H9 (cell line): ENCODE measurements around the gene RNF220. TPM values are rescaled to one million over a fixed set of nuclear protein-coding genes. Genes with fewer than 3 reads are reported as not detected.

Experiments used
- DNase-seq: peaks from one replicate; pipeline ENCODE4 v3.0.0-alpha.2; 2017
- H2AFZ ChIP-seq: one replicate; pipeline ENCODE4 v1.6.1; 2013; ENCODE audit warnings: mild to moderate bottlenecking, low read length, control low read depth, moderate library complexity
- H2AK5ac ChIP-seq: 2 replicates; pipeline ENCODE4 v1.6.1; 2013; ENCODE audit warnings: low read length, control low read depth, mixed read lengths; ENCODE audit not compliant: insufficient read length
- H2BK120ac ChIP-seq: one replicate; pipeline ENCODE4 v1.6.1; 2013; ENCODE audit warnings: low read depth, mild to moderate bottlenecking, low read length, control low read depth, inconsistent platforms; ENCODE audit not compliant: poor library complexity, severe bottlenecking
- H2BK12ac ChIP-seq: 2 replicates; pipeline ENCODE4 v1.6.1; 2013; ENCODE audit warnings: low read length, control low read depth, mixed read lengths, low read depth; ENCODE audit not compliant: insufficient read length
- H2BK15ac ChIP-seq: 2 replicates; pipeline ENCODE4 v1.6.1; 2013; ENCODE audit warnings: low read depth, low read length, control low read depth
- H2BK20ac ChIP-seq: one replicate; pipeline ENCODE4 v1.6.1; 2013; ENCODE audit warnings: low read depth, mild to moderate bottlenecking, low read length, control low read depth, inconsistent platforms; ENCODE audit not compliant: poor library complexity, severe bottlenecking
- H2BK5ac ChIP-seq: 2 replicates; pipeline ENCODE4 v1.6.1; 2013; ENCODE audit warnings: low read length, control low read depth, mixed read lengths; ENCODE audit not compliant: insufficient read length
- H3K14ac ChIP-seq: 2 replicates; pipeline ENCODE4 v1.6.1; 2013; ENCODE audit warnings: low read length, control low read depth; ENCODE audit not compliant: insufficient read depth
- H3K18ac ChIP-seq: 2 replicates; pipeline ENCODE4 v1.6.1; 2013; ENCODE audit warnings: low read depth, mild to moderate bottlenecking, mixed read lengths, low read length, control low read depth; ENCODE audit not compliant: insufficient read length
- H3K23ac ChIP-seq: 2 replicates; pipeline ENCODE4 v1.6.1; 2013; ENCODE audit warnings: low read length, control low read depth, mixed read lengths, low read depth; ENCODE audit not compliant: insufficient read length
- H3K23me2 ChIP-seq: 2 replicates; pipeline ENCODE4 v1.6.1; 2013; ENCODE audit warnings: low read depth, mild to moderate bottlenecking, mixed read lengths, low read length, control low read depth; ENCODE audit not compliant: insufficient read length, poor library complexity, severe bottlenecking
- H3K27ac ChIP-seq: 2 replicates; pipeline ENCODE4 v1.5.1; 2013; ENCODE audit warnings: low read length, control low read depth, mixed read lengths, low read depth; ENCODE audit not compliant: insufficient read length
- H3K27me3 ChIP-seq: 2 replicates; pipeline ENCODE4 v1.6.1; 2013; ENCODE audit warnings: low read length, control low read depth, inconsistent platforms; ENCODE audit not compliant: insufficient read depth
- H3K4ac ChIP-seq: 2 replicates; pipeline ENCODE4 v1.6.1; 2013; ENCODE audit warnings: low read depth, mild to moderate bottlenecking, control low read depth, inconsistent platforms, low read length, moderate library complexity
- H3K4me1 ChIP-seq: 2 replicates; pipeline ENCODE4 v1.6.1; 2013; ENCODE audit warnings: low read length, control low read depth, inconsistent platforms; ENCODE audit not compliant: insufficient read depth
- H3K4me2 ChIP-seq: 2 replicates; pipeline ENCODE4 v1.6.1; 2013; ENCODE audit warnings: low read length, control low read depth, mixed read lengths; ENCODE audit not compliant: insufficient read length, insufficient read depth
- H3K56ac ChIP-seq: 2 replicates; pipeline ENCODE4 v1.6.1; 2013; ENCODE audit warnings: low read depth, mild to moderate bottlenecking, mixed read lengths, low read length, control low read depth; ENCODE audit not compliant: insufficient read length
- H3K79me1 ChIP-seq: 2 replicates; pipeline ENCODE4 v1.6.1; 2013; ENCODE audit warnings: low read depth, mild to moderate bottlenecking, moderate library complexity, low read length, control low read depth, inconsistent platforms; ENCODE audit not compliant: insufficient read depth, poor library complexity, severe bottlenecking
- H3K79me2 ChIP-seq: 2 replicates; pipeline ENCODE4 v1.6.1; 2013; ENCODE audit warnings: low read length, control low read depth, inconsistent platforms; ENCODE audit not compliant: insufficient read depth
- H3K9ac ChIP-seq: 2 replicates; pipeline ENCODE4 v1.6.1; 2013; ENCODE audit warnings: low read length, control low read depth, mixed read lengths; ENCODE audit not compliant: insufficient read length; ENCODE audit errors: extremely low read depth
- H3K9me3 ChIP-seq: one replicate; pipeline ENCODE4 v1.6.1; 2013; ENCODE audit warnings: low read depth, low read length, inconsistent platforms; ENCODE audit not compliant: control insufficient read depth
- H3T11ph ChIP-seq: one replicate; pipeline ENCODE4 v1.6.1; 2013; ENCODE audit warnings: mild to moderate bottlenecking, low read length, control low read depth, inconsistent platforms
- H4K20me1 ChIP-seq: one replicate; pipeline ENCODE4 v1.6.1; 2013; ENCODE audit not compliant: control insufficient read depth, insufficient read length, insufficient read depth
- H4K5ac ChIP-seq: 2 replicates; pipeline ENCODE4 v1.6.1; 2013; ENCODE audit warnings: low read depth, mild to moderate bottlenecking, mixed read lengths, low read length, control low read depth; ENCODE audit not compliant: insufficient read length
- H4K8ac ChIP-seq: replicated peaks from 2 replicates; pipeline ENCODE4 v1.6.1; 2013; ENCODE audit warnings: low read length, control low read depth, mixed read lengths, low read depth; ENCODE audit not compliant: insufficient read length
- H4K91ac ChIP-seq: 2 replicates; pipeline ENCODE4 v1.6.1; 2013; ENCODE audit warnings: low read depth, mild to moderate bottlenecking, moderate library complexity, mixed read lengths, low read length, control low read depth; ENCODE audit not compliant: insufficient read length
- H3K27ac Mint-ChIP-seq, 3 experiments: 2 replicates in 2 of 3; 3 replicates in 1 of 3; pipeline ENCODE4 v1.8.0; 2020 to 2021; ENCODE audit warnings: mixed read lengths in 3 of 3, mild to moderate bottlenecking in 1 of 3, moderate library complexity in 1 of 3
- H3K27me3 Mint-ChIP-seq: 2 replicates; pipeline ENCODE4 v1.8.0; 2021; ENCODE audit warnings: low read depth, mild to moderate bottlenecking, moderate library complexity, mixed read lengths
- H3K36me3 Mint-ChIP-seq, 3 experiments: 2 replicates in 2 of 3; 3 replicates in 1 of 3; pipeline ENCODE4 v1.8.0; 2020 to 2021; ENCODE audit warnings: low read depth in 3 of 3, mixed read lengths in 3 of 3; ENCODE audit not compliant: insufficient read depth in 1 of 3
- H3K4me1 Mint-ChIP-seq, 2 experiments: 2 replicates each; pipeline ENCODE4 v1.8.0; 2020; ENCODE audit warnings: mixed read lengths in 2 of 2
- H3K4me3 Mint-ChIP-seq, 2 experiments: 2 replicates in 1 of 2; 3 replicates in 1 of 2; pipeline ENCODE4 v1.8.0; 2020 to 2021; ENCODE audit warnings: mild to moderate bottlenecking in 2 of 2, mixed read lengths in 2 of 2, moderate library complexity in 1 of 2
- H3K9me3 Mint-ChIP-seq, 2 experiments: 2 replicates in 1 of 2; 3 replicates in 1 of 2; pipeline ENCODE4 v1.8.0; 2020; ENCODE audit warnings: mild to moderate bottlenecking in 2 of 2, mixed read lengths in 2 of 2, moderate library complexity in 1 of 2
- CTCF ChIP-seq: fragments of 200-600 bp; sonication (generic); conservative IDR thresholded peaks from 3 replicates; pipeline ENCODE4 v1.8.0; 2021; ENCODE audit warnings: antibody characterized with exemption, mild to moderate bottlenecking
- whole genome bisulfite sequencing: extraction: QIAGEN DNeasy Blood & Tissue Kit; methylation state at CpG from one replicate; pipeline ENCODE4 v1.1.7; 2013; ENCODE audit warnings: missing lambda C conversion rate, low lambda C conversion rate, mixed read lengths; ENCODE audit not compliant: insufficient read length; ENCODE audit errors: extremely low coverage; 5-methylcytosine and 5-hydroxymethylcytosine counted together
- total RNA-seq: library from RNA; stranded (reverse); gene quantifications from 2 replicates; pipeline ENCODE4 v1.2.1, GENCODE V29; 2021

Gene RNF220
- total RNA-seq, 1 experiment from 2014 or later = 109 TPM

- peaks cover 19 to 21% of the 10 kb centered on the region in 2 experiments for H3K4me1 Mint-ChIP-seq
- no peak overlapping the region for H2AFZ ChIP-seq
- peaks cover 4% of the 10 kb centered on the region for H3K79me1 ChIP-seq
- H3K56ac ChIP-seq = no peak overlapping the region
- H3T11ph ChIP-seq = no peak overlapping the region
- H2BK5ac ChIP-seq = no peak overlapping the region
- H4K91ac ChIP-seq = no peak overlapping the region
- no peak overlapping the region for H2AK5ac ChIP-seq
- H3K9ac ChIP-seq = no peak overlapping the region
- H3K27ac Mint-ChIP-seq = no peak overlapping the region
- H3K18ac ChIP-seq = no peak overlapping the region
- no peak overlapping the region for H3K27ac ChIP-seq
- no peaks in the 10 kb centered on the region for H3K27me3 ChIP-seq
- no peak overlapping the region for H3K23ac ChIP-seq
- no peak overlapping the region for H2BK20ac ChIP-seq
- no peak overlapping the region for H4K8ac ChIP-seq
- no CpG with 5 or more reads among the region's 2 CpGs for WGBS
- peaks cover 8 to 21% (median 21%) of the 10 kb centered on the region in 3 experiments for H3K36me3 Mint-ChIP-seq
- no peak for TF ChIP-seq CTCF
- no peak overlapping the region for H4K5ac ChIP-seq
- no peak overlapping the region for H2BK120ac ChIP-seq
- H3K9me3 Mint-ChIP-seq = no peaks in the 10 kb centered on the region
- H2BK15ac ChIP-seq = no peak overlapping the region
- H4K20me1 ChIP-seq = no peaks in the 10 kb centered on the region
- no peak overlapping the region for H2BK12ac ChIP-seq
- H3K79me2 ChIP-seq = no peaks in the 10 kb centered on the region
- H3K4me2 ChIP-seq = no peak overlapping the region
- H3K27me3 Mint-ChIP-seq = peaks cover 3% of the 10 kb centered on the region
- peaks cover 3% of the 10 kb centered on the region; the same call in 1 of the 2 replicates for H3K4me1 ChIP-seq
- H3K9me3 ChIP-seq = no peaks in the 10 kb centered on the region
- peaks cover 11% of the 10 kb centered on the region for H3K23me2 ChIP-seq
- no peak for DNase-seq
- no peak overlapping the region for H3K14ac ChIP-seq
- H3K4ac ChIP-seq = no peak overlapping the region
- H3K4me3 Mint-ChIP-seq = peak overlapping the region in 1 of 2 experiments; percentile 90; a peak in 1 of 5 replicates
These were observed 225.1 kb downstream of the RNF220 start for GRCh38 chr1:44630116-44630515.
